Retinal pigment epithelial cell (primary cell): Measurements from ENCODE around the gene SLC16A12.

ENCODE experiments used
- DNase-seq: peaks from one replicate; pipeline ENCODE4 v3.0.0-alpha.2; 2010; ENCODE audit warnings: low read depth
- H3K4me3 ChIP-seq: 2 replicates; pipeline ENCODE4 v1.5.1; 2011; ENCODE audit warnings: mild to moderate bottlenecking, low read length, control low read depth, moderate library complexity
- CTCF ChIP-seq: conservative IDR thresholded peaks from 2 replicates; pipeline ENCODE4 v1.5.1; 2011; ENCODE audit warnings: low read depth, low read length, control low read depth, inconsistent platforms

Gene SLC16A12

GRCh38 chr10:89471110-89471809 is 64.1 kb downstream of the SLC16A12 start:
- H3K4me3 ChIP-seq = no peak overlapping the region
- no peak for DNase-seq
- no peak for TF ChIP-seq CTCF

- no peak for TF ChIP-seq CTCF
- no peak for DNase-seq
- H3K4me3 ChIP-seq = no peak overlapping the region
Observed at GRCh38 chr10:89470628-89471027, 64.8 kb downstream of the SLC16A12 start.

- no peak for TF ChIP-seq CTCF
Observed at GRCh38 chr10:89469517-89469916, 65.9 kb downstream of the SLC16A12 start.

GRCh38 chr10:89468191-89468965 is 67.0 kb downstream of the SLC16A12 start:
- no peak for DNase-seq
- no peak for TF ChIP-seq CTCF
- H3K4me3 ChIP-seq = no peak overlapping the region

More at GRCh38 chr10:89469517-89469916, 65.9 kb downstream of the SLC16A12 start:
- DNase-seq = no peak
- no peak overlapping the region for H3K4me3 ChIP-seq

GRCh38 chr10:89466599-89467035 is 68.8 kb downstream of the SLC16A12 start:
- no peak overlapping the region for H3K4me3 ChIP-seq
- DNase-seq = no peak
- peak; percentile 60 for TF ChIP-seq CTCF

GRCh38 chr10:89465196-89465595 is 70.2 kb downstream of the SLC16A12 start:
- TF ChIP-seq CTCF = no peak
- no peak for DNase-seq
- no peak overlapping the region for H3K4me3 ChIP-seq
